ENCODE measurements around the gene TFIP11.

The TFIP11 gene

DNA sequence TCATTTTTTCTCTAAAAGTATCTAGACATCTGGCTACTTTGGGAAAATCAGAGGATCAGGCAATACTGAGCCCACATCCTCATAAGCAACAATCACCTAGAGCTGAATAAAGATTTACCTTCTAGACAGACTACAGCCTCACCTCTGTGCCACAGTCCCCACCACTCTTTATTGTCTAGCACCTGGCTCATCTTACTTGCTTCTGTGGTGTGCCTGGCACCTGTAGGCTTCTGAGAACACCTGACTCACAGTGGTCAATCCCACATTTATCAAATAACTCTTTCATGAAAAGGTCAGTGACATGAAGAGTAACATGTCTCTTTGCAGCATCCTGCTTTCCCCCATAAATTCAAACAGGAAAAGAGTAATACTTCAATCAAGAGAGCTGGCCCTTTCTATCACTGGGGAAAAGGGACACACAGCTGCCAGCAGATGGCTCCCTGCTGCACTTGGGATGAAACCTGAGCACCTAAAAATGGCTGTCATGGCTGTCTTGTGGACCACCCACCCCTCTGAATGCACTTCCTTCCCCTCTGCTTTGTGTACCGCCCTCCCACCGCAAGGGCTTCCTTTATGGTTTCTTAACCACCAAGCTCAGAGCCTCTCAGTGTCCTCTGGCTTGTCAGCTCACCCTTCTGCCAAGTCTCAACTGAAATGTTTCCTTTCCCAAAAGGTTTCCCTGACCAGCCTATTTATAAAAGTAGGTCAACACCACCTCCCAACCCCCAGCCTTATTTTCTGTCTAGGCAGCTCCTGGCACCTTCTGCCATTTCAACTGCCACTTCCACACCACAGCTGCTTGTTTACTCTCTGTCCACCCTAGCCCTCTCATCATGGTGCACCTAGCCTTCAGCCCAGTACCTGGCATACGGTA, 9.3 kb downstream of the TFIP11 start:
- peak; percentile 17 for DNase-seq

GRCh38 chr22:26501996-26502395, 10.3 kb downstream of the TFIP11 start:
- no peak for DNase-seq

DNA sequence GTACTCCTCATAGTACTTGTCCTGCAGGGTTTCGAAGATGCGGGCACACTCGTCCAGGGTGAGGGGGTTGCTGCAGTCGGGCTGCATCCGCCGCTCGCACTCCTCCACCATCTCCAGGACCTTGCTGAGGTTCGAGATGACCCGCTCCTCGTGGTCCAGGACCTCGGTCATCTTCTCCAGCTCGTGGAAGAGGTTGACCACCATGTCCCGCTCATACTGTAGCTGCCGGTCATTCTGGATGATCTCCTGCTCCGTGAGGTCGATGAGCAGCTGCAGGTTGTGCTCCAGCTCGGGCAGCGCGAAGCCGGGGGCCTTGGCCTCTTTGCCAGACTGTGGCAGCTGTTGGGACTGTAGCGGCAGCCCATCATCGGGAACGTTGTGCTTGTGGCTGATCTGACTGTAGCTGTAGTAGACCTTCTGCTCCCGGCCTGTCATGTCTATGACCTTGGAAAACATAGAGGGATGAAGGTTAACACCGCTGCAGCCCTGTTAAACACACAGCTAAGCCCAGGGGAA, 13.0 kb downstream of the TFIP11 start:
- no peak for DNase-seq

DNA sequence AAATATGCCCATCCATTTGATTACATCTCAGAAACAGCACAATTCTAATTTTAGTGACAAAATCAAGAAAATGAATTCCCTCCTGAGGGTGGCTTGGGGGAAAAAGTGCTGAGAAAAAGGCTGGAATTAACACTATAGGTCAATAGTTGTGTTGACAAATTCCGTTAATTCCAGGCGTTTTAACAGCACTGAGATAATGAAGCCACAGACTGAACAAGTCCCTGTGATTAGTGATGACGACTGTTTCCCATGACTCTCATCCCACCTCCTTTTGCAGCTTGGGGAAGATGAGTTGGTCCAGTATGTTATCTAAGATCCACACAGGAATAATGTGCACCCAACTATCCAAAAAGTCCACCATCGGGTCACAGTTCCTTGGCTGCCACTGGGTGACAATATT, 15.8 kb downstream of the TFIP11 start:
- DNase-seq = no peak

GRCh38 chr22:26494506-26494905, 17.8 kb downstream of the TFIP11 start:
- peak; percentile 26 for DNase-seq

GRCh38 chr22:26492220-26492619, 20.1 kb downstream of the TFIP11 start:
- no peak for DNase-seq

- DNase-seq = no peak
Observed at GRCh38 chr22:26489447-26490036, 22.7 kb downstream of the TFIP11 start.

GRCh38 chr22:26487996-26488395, 24.3 kb downstream of the TFIP11 start:
- no peak for DNase-seq

DNA sequence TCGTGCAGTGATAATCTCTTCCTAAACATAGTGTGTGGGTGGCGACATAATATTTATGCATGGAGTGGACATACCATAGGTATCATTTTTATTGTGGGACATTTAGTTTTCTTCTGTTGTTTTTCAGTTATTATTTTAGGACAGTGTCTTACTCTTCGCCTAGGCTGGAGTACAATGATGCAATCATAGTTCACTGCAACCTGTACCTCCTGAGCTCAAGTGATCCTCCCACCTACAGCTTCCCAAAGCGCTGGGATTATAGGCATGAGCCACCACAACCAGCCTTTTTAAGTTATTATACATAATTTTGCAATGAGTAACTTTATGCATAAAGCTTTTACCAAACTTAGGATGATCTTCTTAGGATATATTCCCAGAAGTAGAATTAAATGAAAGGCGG, 25.9 kb downstream of the TFIP11 start:
- no peak for DNase-seq

- DNase-seq = no peak
Observed at GRCh38 chr22:26485806-26486390, 26.4 kb downstream of the TFIP11 start.

- no peak for DNase-seq
Observed at GRCh38 chr22:26485013-26485412, 27.3 kb downstream of the TFIP11 start.

DNA sequence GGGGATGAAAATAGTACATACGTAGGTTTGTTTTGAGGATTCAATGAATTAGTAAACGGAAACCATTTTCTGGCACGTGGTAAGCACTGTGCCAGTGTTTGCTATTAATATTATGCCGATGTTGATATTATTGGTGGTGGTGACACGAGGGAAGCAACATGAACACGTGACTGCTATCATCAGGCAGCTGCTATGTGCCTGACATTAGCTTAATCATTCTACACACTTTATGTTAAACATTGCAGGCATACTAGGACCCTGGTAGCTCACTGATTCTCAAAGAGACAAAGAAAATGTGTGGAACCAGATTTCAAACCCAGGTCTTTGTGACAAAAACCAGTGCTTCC, 27.9 kb downstream of the TFIP11 start:
- DNase-seq = no peak

DNA sequence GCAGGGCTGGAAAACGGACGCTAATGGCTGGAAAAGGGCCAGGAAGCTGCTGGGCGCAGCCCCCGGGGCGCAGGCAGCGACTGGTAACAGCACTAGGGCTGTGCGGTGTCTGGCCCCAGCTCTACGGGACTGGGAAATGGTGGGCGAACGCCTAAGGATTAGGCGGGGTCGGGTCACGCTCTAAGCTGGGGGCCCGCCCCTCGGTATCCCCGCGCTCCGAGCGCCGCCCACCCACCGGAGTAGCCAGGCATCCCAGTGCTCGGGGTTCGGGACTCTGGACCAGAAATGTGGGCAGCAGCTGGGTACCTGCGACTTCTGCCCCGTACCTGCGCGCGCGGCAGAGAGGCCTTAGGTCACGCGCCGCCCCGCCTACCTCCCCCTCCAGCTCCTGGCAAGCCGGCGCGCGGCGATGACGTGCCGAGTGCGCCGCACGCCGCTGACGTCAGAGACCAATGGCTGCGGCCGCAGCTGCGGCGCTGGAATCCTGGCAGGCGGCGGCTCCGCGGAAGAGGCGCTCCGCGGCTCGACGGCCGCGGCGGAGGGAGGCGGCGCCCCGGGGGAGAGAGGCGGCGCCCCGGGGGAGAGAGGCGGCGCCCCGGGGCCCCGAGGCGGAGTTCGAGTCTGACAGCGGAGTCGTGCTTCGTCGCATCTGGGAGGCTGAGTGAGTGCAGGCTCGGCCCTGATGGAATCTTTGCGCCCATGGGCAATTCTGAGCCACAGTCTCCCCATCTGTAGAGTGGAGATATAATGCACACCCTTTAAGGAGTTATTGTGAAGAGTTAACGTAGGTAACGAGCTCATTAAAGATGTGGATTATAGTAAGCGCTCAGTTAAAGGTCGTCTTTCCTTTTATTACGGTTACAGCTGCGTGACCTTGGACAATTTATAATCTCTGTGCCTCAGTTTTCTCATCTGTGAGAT, 28.6 kb downstream of the TFIP11 start, which contains the start of the genes HPS4 and SRRD:
Gene HPS4, minus strand, starts transcription at position 345 of the 921 bp plus-strand sequence. CDS start 2,021 bp downstream, outside the sequence.
Gene SRRD, plus strand, starts transcription at position 439 of the 921 bp plus-strand sequence. Its CDS starts 14 bp downstream, at position 453.
- peak; percentile 79 for DNase-seq

DNA sequence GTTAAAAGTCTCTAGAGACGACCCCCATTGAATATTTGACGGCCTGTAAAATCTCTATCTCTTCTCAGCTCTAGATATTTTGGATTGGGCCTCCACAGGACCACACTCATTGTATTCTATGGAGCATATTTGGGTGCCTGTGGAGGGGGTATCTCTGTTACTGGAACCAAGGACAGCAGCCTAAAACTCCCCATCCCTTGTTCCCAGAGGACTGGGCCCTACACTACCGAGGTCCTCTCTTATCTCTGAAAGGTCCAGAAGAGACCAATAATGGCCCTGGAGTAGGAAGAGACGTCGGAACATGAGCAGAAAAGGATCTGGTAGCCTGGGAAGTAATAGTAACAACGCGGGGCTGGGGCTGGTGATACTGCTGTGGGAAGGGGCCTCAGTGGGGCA, 29.2 kb downstream of the TFIP11 start:
- DNase-seq = no peak

DNA sequence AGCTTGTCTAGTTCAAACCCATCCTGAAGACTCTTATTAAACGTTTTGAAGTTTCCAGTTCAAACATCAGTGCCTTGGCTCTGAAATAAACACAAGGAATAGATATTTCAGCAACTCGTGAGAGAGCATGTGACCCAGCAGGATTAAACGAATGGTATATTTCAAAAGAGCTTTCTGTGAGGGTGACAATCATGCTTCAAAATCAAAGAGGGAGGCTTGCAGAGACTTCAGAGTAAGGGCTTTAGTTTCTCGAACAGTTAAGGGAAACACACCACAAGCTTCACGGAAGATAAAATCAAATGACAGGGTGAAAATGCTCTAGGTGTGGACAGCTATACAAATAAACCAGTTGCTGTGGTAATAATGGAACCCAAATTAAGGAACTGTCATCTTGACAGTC, 30.1 kb downstream of the TFIP11 start:
- DNase-seq = no peak

GRCh38 chr22:26481694-26482093, 30.6 kb downstream of the TFIP11 start:
- no peak for DNase-seq

- DNase-seq = no peak
Observed at GRCh38 chr22:26481112-26481693, 31.1 kb downstream of the TFIP11 start.

- DNase-seq = no peak
Observed at GRCh38 chr22:26480611-26480932, 31.7 kb downstream of the TFIP11 start.

DNA sequence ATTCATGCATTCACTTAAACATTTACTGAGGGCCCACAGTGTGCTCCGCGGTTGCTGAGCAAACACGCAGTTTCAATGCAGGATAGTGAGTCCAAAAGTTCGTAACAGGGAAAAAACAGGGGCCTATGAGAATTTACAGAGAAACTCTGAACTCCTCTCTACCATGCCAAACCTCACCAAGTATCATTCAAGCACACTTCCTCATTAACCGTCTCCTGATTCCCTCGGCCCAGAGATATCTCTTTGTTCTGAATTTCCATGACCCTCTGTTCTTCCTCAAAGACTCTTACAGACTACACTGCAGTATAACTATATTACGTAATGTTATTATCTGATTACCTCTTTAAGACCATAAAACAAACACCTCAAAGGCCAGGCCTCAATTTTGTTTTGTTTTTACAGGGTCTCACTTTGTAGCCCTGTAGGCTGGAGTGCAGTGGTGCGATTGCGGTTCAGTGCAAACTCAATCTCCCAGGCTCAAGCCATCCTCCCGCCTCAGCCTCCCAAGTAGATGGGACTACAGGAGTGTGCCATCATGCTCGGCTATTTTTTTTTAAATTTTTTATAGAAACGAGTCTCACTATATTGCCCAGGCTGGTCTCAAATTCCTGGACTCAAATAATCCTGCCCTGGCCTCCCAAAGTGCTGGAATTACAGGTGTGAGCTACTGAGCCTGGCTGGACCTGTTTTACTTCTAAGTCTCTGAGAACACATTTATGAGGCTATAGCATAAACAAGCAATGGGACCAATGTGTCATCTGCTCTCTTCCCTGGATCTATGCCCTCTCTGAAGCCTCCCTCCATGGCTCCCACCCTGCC, 32.3 kb downstream of the TFIP11 start:
- no peak for DNase-seq

- peak; percentile 4 for DNase-seq
Observed at GRCh38 chr22:26479043-26479791, 33.1 kb downstream of the TFIP11 start.

DNA sequence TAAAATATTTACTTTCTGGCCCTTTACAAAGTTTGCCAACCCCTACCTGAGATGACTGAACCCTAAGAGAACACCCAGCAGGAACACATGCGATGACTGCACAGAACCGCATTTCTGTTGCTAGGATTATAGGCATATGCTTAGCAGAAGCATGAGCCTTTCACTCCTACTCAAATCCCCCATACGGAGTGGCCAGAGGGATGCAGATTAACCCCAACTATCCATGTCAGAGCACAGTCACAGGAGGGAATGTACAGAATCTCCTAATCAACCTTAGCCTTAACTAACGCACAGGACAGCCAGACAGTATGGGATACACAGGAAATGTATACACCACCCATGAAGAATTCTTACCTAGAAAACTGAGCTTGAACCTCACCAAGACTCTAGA, 34.9 kb downstream of the TFIP11 start:
- DNase-seq = no peak

Data from NCI-H2227 treated with DMSO at 0.1 percent for 48 hours (cell line).